Measurements from ENCODE around the gene KRT10. TPM values are rescaled to one million over a fixed set of nuclear protein-coding genes. Genes with fewer than 3 reads are reported as not detected.

KRT10 gene
- total RNA-seq, 1 experiment from 2014 or later, result 28.4 TPM

DNA sequence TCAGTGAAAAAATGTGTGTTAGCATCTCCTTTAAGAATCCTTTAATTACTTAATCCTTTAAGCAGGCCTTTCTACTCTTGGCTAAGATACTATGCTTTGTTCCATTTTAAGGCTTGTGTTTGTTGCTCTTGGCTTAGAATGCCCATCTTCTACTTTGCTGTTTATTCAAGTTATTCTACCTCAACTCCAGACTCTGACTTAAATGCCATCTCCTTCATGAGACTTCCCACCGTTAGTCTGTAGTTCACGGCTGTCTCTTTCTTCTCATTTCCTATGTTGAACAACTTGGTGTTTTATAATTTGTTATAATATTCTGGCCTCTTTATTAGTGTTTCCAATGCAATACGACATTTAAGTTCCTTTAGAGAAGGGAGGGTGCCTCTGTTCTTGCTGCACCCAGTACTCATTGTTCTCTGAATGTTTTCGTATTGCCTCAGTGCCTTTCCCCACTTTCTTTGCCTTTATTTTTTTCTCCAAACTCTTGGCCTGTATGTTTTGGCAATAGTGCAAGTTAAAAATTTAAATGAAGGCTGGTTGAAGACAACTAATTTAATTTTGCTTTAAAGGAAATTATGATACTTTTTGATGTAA, 6.1 kb upstream of the KRT10 start:
- H3K9me3 Mint-ChIP-seq, result no peaks in the 10 kb centered on the region
- H2BK5ac ChIP-seq (ENCODE audit: insufficient read length, low read length), result no peak overlapping the region
- H3T11ph ChIP-seq (ENCODE audit: low read length), result no peak overlapping the region
- H4K5ac ChIP-seq (ENCODE audit: insufficient read length, low read depth, low read length), result no peak overlapping the region
- H3K4ac ChIP-seq (ENCODE audit: low read depth, low read length), result no peak overlapping the region
- no peaks in the 10 kb centered on the region for H3K36me3 Mint-ChIP-seq (ENCODE audit: insufficient read depth in 1 of 3, low read depth in 3 of 3)
- no peak overlapping the region for H3K23ac ChIP-seq (ENCODE audit: insufficient read length, low read depth, low read length)
- no peak overlapping the region for H3K4me3 Mint-ChIP-seq
- no CpG with 5 or more reads among the region's 4 CpGs for WGBS (ENCODE audit: extremely low coverage, insufficient read length, low lambda C conversion rate)
- no peak overlapping the region for H3K56ac ChIP-seq (ENCODE audit: insufficient read length, low read depth, low read length)
- no peaks in the 10 kb centered on the region for H3K4me1 ChIP-seq (ENCODE audit: insufficient read depth, low read length)
- no peak overlapping the region for H4K8ac ChIP-seq (replicated peaks; ENCODE audit: insufficient read length, low read depth, low read length)
- no peak overlapping the region for H2BK120ac ChIP-seq (ENCODE audit: low read depth, low read length, poor library complexity, severe bottlenecking)
- H3K27me3 ChIP-seq (ENCODE audit: insufficient read depth, low read length), result no peaks in the 10 kb centered on the region; the same call in 1 of the 2 replicates
- no peak overlapping the region for H3K27ac Mint-ChIP-seq
- H3K9me3 ChIP-seq (ENCODE audit: control insufficient read depth, low read depth, low read length), result no peaks in the 10 kb centered on the region
- H3K23me2 ChIP-seq (ENCODE audit: insufficient read length, low read depth, low read length, poor library complexity, severe bottlenecking), result no peaks in the 10 kb centered on the region
- H3K79me1 ChIP-seq (ENCODE audit: insufficient read depth, low read depth, low read length, poor library complexity, severe bottlenecking), result no peaks in the 10 kb centered on the region
- DNase-seq, result no peak
- H2AK5ac ChIP-seq (ENCODE audit: insufficient read length, low read length), result no peak overlapping the region
- no peak overlapping the region for H2BK15ac ChIP-seq (ENCODE audit: low read depth, low read length)
- no peaks in the 10 kb centered on the region for H4K20me1 ChIP-seq (ENCODE audit: control insufficient read depth, insufficient read depth, insufficient read length)
- TF ChIP-seq, protein P1, sequence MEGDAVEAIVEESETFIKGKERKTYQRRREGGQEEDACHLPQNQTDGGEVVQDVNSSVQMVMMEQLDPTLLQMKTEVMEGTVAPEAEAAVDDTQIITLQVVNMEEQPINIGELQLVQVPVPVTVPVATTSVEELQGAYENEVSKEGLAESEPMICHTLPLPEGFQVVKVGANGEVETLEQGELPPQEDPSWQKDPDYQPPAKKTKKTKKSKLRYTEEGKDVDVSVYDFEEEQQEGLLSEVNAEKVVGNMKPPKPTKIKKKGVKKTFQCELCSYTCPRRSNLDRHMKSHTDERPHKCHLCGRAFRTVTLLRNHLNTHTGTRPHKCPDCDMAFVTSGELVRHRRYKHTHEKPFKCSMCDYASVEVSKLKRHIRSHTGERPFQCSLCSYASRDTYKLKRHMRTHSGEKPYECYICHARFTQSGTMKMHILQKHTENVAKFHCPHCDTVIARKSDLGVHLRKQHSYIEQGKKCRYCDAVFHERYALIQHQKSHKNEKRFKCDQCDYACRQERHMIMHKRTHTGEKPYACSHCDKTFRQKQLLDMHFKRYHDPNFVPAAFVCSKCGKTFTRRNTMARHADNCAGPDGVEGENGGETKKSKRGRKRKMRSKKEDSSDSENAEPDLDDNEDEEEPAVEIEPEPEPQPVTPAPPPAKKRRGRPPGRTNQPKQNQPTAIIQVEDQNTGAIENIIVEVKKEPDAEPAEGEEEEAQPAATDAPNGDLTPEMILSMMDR (conservative IDR thresholded peaks at IDR 0.05), result no peak
- H3K4me1 Mint-ChIP-seq, result peaks cover 6 to 9% of the 10 kb centered on the region in 2 experiments
- peaks cover 94% of the 10 kb centered on the region for H3K27me3 Mint-ChIP-seq (ENCODE audit: low read depth)
- H3K79me2 ChIP-seq (ENCODE audit: insufficient read depth, low read length), result no peaks in the 10 kb centered on the region
- H2BK20ac ChIP-seq (ENCODE audit: low read depth, low read length, poor library complexity, severe bottlenecking), result no peak overlapping the region
- H3K9ac ChIP-seq (ENCODE audit: extremely low read depth, insufficient read length, low read length), result no peak overlapping the region
- H3K18ac ChIP-seq (ENCODE audit: insufficient read length, low read depth, low read length), result no peak overlapping the region
- no peak overlapping the region for H2AFZ ChIP-seq (ENCODE audit: low read length)
- no peak overlapping the region for H4K91ac ChIP-seq (ENCODE audit: insufficient read length, low read depth, low read length)
- H3K14ac ChIP-seq (ENCODE audit: insufficient read depth, low read length), result no peak overlapping the region
- no peak overlapping the region for H2BK12ac ChIP-seq (ENCODE audit: insufficient read length, low read depth, low read length)
- H3K4me2 ChIP-seq (ENCODE audit: insufficient read depth, insufficient read length, low read length), result no peak overlapping the region
- H3K27ac ChIP-seq (ENCODE audit: insufficient read length, low read depth, low read length), result no peak overlapping the region

Measured in H9 (cell line).